Small intestine (tissue), 7 donors: Measurements from ENCODE around the gene GRN. TPM values are rescaled to one million over a fixed set of nuclear protein-coding genes. Genes with fewer than 3 reads are reported as not detected.
"Not testable (repeated sequence)": the region's sequence is repeated elsewhere in the genome, so short reads cannot be mapped to it uniquely, and the experiment has no call there.

Experiments
- DNase-seq, 2 donors: peaks; one replicate each; pipeline versions ENCODE4 v3.0.0 to v3.0.0-alpha.2; 2013
- FAIRE-seq: peaks from 2 replicates; lab custom pipeline; 2012; peaks lifted over from hg19 to GRCh38; lab: Jason Lieb, UNC
- H3K27ac ChIP-seq, 3 donors: one replicate each; pipeline ENCODE4 v1.5.1; 2013; ENCODE audit warnings: low read length in 2 of 3, mild to moderate bottlenecking in 2 of 3, control low read depth in 1 of 3, inconsistent platforms in 1 of 3, low read depth in 1 of 3, moderate library complexity in 1 of 3
- H3K27me3 ChIP-seq, 3 donors: one replicate each; pipeline ENCODE4 v1.6.1; 2013; ENCODE audit warnings: low read length in 3 of 3, inconsistent platforms in 1 of 3; ENCODE audit not compliant: control insufficient read depth in 3 of 3, insufficient read depth in 3 of 3
- H3K36me3 ChIP-seq, 3 donors: one replicate each; pipeline ENCODE4 v1.6.1; 2013; ENCODE audit warnings: low read length in 3 of 3, inconsistent platforms in 1 of 3, low read depth in 1 of 3, mild to moderate bottlenecking in 1 of 3, moderate library complexity in 1 of 3; ENCODE audit not compliant: control insufficient read depth in 3 of 3, insufficient read depth in 2 of 3
- H3K4me1 ChIP-seq, 3 donors: one replicate each; pipeline ENCODE4 v1.6.1; 2013; ENCODE audit warnings: low read length in 2 of 3, inconsistent platforms in 1 of 3, low read depth in 1 of 3, mild to moderate bottlenecking in 1 of 3, moderate library complexity in 1 of 3; ENCODE audit not compliant: control insufficient read depth in 3 of 3, insufficient read depth in 2 of 3
- H3K4me3 ChIP-seq, 3 donors: one replicate each; pipeline ENCODE4 v1.5.1; 2013; ENCODE audit warnings: low read length in 3 of 3, control low read depth in 1 of 3, inconsistent platforms in 1 of 3, low read depth in 1 of 3, mild to moderate bottlenecking in 1 of 3, moderate library complexity in 1 of 3
- H3K9me3 ChIP-seq, 2 donors: one replicate each; pipeline ENCODE4 v1.6.1; 2013; ENCODE audit warnings: low read depth in 1 of 2, low read length in 1 of 2; ENCODE audit not compliant: control insufficient read depth in 2 of 2, insufficient read depth in 1 of 2
- WGBS, 3 donors: extraction: QIAGEN DNeasy Blood & Tissue Kit; methylation state at CpG; one replicate each; pipeline ENCODE4 v1.1.7; 2013; 5-methylcytosine and 5-hydroxymethylcytosine counted together
- polyA plus RNA-seq, 4 donors: library from polyadenylated mRNA; stranded (reverse) in 3 of 4; unstranded in 1 of 4; fragments of 200-250 nt in 3 of 4; fragments of 120-200 nt in 1 of 4; gene quantifications; one replicate each; pipeline versions ENCODE4 v1.2.1 to v1.2.3, GENCODE V29; 2013
- donor health status: healthy with polysubstance abuse.
- donor health status: control.
- donor health status: control.
- donor health status: Bipolar disorder and iron deficiency.
- donor health status: healthy.

The GRN gene
- polyA plus RNA-seq, 4 donors = 82.3 to 842 (median 111) TPM

DNA sequence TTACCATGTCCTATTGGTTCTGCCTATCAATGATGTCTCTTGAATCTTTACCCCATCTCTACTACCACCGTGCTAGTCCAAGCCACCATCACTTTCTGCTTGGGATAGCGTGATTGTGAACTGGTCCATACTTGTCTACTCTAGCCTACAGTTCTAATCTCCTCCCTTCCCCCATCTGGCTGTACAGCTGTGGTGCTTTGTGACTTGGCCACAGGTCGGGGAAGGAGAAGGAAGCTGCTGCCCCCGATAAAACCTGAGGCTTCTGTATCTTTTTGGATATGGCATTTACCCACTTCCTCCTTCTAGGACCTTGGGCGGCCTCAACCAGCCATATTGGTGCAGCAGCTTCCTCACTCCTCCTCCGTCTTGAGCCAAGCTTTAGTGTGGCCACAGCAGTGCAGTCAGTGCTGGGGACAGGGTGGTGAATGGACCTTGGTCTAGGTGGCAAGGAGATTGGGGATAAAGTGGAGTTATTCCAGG is 44.7 kb downstream of the GRN start:
- H3K27ac ChIP-seq = no peak overlapping the region
- peaks cover 0 to 15% (median 3%) of the 10 kb centered on the region in 3 donors for H3K4me1 ChIP-seq
- peaks cover 0 to 21% (median 2%) of the 10 kb centered on the region in 3 donors for H3K27me3 ChIP-seq
- 70 to 81% (median 71%) methylated on average over 6 of the region's 6 CpGs for WGBS, 3 donors
- no peaks in the 10 kb centered on the region for H3K9me3 ChIP-seq
- FAIRE-seq (no peak), DNase-seq (no peak)
- H3K36me3 ChIP-seq = no peaks in the 10 kb centered on the region
- H3K4me3 ChIP-seq = no peak overlapping the region

DNA sequence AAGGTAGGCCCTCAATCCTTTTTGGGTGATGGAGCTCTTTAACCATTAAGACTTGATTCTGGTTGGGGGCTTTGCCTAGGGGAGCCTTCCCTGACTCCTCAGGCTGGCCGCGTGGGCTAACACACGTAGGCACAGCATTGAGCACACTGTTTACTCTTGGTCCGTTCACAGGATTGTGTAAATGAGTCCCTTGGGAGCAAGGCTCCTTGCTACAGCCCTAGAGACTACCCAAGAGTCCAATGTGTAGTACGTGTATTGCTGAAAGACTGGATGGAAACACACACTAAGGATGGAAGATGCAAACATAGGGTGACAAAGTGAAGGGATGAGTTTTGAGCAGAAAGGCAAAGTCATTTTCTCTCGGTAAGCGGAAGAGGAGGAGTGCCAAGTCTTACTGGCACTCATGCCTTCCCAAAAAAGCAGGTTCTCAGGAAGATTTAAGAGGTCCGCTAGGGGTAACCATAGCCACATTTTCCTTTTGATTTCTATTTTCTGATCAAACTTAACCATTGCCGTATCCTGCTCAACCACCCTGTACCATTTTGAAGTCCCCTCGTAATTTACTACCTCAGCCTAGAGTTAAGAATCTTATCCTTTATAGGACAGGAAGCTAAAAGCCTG is 45.3 kb downstream of the GRN start:
- Histone ChIP-seq H3K27ac (no peak overlapping the region), H3K9me3 (no peaks in the 10 kb centered on the region), H3K4me1 (peaks cover 0 to 11% (median 3%) of the 10 kb centered on the region in 3 donors), H3K27me3 (peaks cover 0 to 16% (median 2%) of the 10 kb centered on the region in 3 donors), H3K36me3 (no peaks in the 10 kb centered on the region), H3K4me3 (no peak overlapping the region)
- DNase-seq = no peak
- WGBS, 3 donors = 82 to 87% (median 83%) methylated on average over 10 of the region's 10 CpGs
- FAIRE-seq = no peak

DNA sequence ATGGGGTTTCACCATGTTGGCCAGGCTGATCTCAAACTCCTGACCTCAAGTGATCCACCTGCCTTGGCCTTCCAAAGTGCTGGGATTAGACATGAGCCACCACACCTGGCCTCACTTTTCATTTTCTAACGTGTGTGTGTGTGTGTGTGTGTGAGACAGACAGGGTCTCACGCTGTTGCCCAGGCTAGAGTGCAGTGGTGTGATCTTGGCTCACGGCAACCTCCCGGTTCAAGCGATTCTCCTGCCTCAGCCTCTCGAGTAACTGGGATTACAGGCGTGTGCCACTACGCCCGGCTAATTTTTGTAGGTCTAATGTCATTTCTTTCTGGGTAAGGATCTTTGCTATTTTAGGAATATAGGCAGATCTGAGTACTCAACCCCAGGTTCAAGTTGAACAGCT is 49.0 kb downstream of the GRN start:
- WGBS, 3 donors = 92 to 96% (median 95%) methylated on average over 9 of the region's 9 CpGs
- not testable (repeated sequence) for FAIRE-seq, H3K4me3 ChIP-seq, H3K27ac ChIP-seq, H3K4me1 ChIP-seq, DNase-seq, H3K9me3 ChIP-seq, H3K27me3 ChIP-seq
- peaks cover 4 to 24% (median 12%) of the 10 kb centered on the region in 3 donors for H3K36me3 ChIP-seq

DNA sequence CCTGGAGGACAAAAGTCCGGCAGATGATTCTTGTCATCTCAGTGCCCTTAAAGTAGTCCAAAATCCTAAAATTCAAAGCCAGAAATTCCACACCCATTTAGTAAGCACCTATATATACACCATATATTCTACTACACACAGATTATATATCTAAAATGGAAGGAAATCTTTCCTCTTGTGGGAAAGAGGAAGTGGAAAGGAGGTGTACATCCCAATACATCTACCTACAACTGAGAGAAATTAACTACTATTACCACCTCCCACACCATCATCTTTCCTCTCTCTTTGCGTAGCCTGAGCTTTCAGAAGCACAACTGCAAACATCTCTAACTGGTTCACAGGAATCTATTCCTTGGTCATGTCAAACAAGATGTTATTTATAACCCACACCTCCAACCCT is 49.7 kb downstream of the GRN start:
- Histone ChIP-seq H3K36me3 (peaks cover 8 to 31% (median 16%) of the 10 kb centered on the region in 3 donors), H3K27me3 (no peaks in the 10 kb centered on the region), H3K4me3 (no peak overlapping the region), H3K9me3 (no peaks in the 10 kb centered on the region), H3K27ac (no peak overlapping the region), H3K4me1 (peaks cover 0 to 3% (median 0%) of the 10 kb centered on the region in 3 donors)
- FAIRE-seq (no peak), DNase-seq (no peak)
- 93 to 94% (median 94%) methylated on average over 2 of the region's 2 CpGs for WGBS, 3 donors

DNA sequence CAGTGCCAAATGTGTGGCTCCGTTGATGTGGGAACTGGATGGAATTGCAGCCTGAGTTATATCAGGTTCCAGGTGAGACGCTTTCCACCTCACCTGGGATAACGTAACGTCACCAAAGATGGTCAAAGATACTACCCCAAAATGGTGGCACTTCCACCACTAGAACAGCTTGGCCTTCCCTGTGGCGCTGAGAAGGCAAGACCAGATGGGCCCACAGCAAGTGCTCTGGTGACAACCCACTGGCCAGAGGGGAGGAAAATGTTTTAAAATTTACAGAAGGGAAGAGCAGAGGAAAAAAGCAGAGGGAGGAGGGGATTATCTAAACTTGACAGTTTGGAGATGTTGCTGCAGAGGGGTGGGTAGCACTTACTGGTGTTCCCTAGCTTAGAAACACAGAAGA is 51.8 kb downstream of the GRN start:
- FAIRE-seq (no peak), DNase-seq (no peak)
- H3K9me3 ChIP-seq = no peaks in the 10 kb centered on the region
- 94 to 97% (median 96%) methylated on average over 5 of the region's 5 CpGs for WGBS, 3 donors
- no peak overlapping the region for H3K4me3 ChIP-seq
- H3K27ac ChIP-seq = no peak overlapping the region
- H3K36me3 ChIP-seq = peaks cover 17 to 42% (median 24%) of the 10 kb centered on the region in 3 donors
- H3K4me1 ChIP-seq = peaks cover 0 to 3% (median 0%) of the 10 kb centered on the region in 3 donors
- no peaks in the 10 kb centered on the region for H3K27me3 ChIP-seq

DNA sequence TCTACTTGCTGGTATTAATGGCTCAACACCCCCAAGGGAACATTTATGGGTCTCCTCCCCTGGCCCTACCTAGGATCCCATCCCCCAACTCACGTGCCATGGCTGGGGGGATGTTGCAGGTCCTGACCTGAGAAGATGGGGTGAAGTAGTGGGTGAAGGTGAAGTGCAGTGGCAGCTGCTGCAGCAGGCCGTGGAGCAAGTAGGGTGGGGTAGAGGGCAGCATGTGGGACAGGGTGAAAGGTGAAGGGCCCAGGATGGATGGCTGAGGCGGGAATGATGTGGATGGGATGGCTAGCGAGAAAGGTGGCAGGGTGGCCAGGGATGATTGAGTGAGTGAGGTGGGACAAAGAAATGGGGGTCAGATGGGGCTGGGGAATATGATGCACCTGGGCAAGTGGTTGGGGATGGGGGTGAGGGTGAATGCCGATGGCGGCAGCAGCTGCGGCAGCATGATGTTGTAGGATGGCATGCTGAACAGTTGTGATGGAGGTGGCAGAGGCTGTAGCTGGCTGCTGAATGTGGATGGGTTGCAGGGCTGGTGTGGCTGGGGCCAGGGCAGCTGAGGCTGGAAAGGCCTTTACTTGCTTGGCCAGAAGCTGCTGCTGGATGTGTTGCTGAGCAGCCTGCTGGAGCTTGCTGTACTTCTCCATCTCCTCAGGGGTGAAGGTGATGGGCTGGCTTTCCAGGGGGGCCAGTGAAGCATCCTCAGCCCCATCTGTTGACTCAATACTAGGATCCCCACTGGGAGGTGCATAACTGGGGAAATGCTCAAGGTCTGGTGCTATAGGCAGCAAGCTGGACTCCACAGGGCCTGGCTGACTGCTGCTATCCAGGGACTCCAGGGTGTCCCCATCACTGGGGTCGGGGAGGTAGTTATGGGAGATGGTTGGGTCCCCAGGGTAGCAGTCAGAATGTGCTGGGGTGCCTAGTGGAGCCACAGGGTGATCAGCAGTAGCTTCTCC is 52.7 kb downstream of the GRN start:
- H3K4me3 ChIP-seq = no peak overlapping the region
- peaks cover 17 to 47% (median 24%) of the 10 kb centered on the region in 3 donors for H3K36me3 ChIP-seq
- 92 to 98% (median 95%) methylated on average over 8 of the region's 8 CpGs for WGBS, 3 donors
- DNase-seq = no peak
- H3K4me1 ChIP-seq = peaks cover 0 to 3% (median 0%) of the 10 kb centered on the region in 3 donors
- no peaks in the 10 kb centered on the region for H3K27me3 ChIP-seq
- no peaks in the 10 kb centered on the region for H3K9me3 ChIP-seq
- no peak for FAIRE-seq
- H3K27ac ChIP-seq = no peak overlapping the region

DNA sequence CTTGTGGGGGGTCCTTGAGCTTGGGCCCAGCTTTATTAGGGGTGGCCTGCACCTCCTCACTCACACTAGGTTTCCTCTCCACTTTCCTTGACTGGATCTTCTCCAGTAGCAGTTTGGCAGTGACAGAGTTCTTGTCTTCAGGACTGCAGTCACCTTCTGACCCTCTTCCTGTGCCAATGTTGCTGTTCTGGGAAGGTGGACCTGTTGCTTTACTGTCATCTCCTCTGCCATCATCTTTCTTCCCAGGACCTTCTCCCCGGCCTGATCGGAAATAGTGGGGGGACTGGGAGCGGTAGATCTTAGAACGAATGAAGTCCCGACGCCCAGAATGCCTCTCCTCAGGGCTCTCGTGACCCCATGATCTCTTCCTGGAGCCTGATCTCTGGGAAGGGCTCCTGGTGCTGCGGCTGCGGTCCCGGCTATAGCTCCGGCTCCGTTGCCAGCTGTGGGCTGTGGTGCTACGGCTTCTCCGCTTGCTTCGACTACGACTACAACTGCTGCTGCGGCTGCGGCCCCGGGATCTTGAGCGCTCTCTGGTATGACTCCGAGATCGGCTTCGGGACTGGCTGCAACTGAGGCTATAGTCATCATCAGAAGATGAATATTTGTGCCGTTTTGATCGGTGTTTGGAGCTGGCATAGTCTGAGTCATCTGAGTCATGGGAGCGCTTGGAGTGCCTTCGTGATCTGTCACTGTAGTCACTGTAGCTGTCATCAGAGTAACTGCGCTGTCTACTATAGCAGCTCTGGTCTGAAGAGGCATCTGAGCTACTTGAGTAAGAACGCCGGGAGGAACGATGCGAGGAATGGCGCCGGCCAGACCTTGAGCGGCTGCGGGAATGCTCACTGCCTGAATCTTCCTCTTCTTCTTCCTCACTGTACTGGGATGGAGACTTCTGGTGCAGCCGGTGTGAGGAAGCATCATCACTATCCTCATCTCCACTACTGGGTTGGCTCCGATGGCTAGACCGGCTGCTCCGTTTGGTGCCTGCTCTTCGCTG is 53.9 kb downstream of the GRN start:
- FAIRE-seq = no peak
- no peak for DNase-seq

More for the DNA sequence above, 53.9 kb downstream of the GRN start:
- H3K27ac ChIP-seq = no peak overlapping the region
- no peaks in the 10 kb centered on the region for H3K4me1 ChIP-seq
- no peak overlapping the region for H3K4me3 ChIP-seq
- WGBS, 3 donors = 97 to 98% (median 97%) methylated on average over 41 of the region's 41 CpGs
- no peaks in the 10 kb centered on the region for H3K27me3 ChIP-seq
- H3K9me3 ChIP-seq = no peaks in the 10 kb centered on the region
- H3K36me3 ChIP-seq = peaks cover 17 to 56% (median 24%) of the 10 kb centered on the region in 3 donors
